HG03442 (cell line): Measurements from ENCODE around the gene ADARB1.
"Not testable (repeated sequence)": the region's sequence is repeated elsewhere in the genome, so short reads cannot be mapped to it uniquely, and the experiment has no call there.

ENCODE experiments used
- ATAC-seq: cut with Tn5 transposase; IDR thresholded peaks from one replicate; pipeline ENCODE4 v1.9.1; 2021; ENCODE audit warnings: mild to moderate bottlenecking, moderate library complexity; ENCODE audit not compliant: unreplicated experiment

The ADARB1 gene, protein sequence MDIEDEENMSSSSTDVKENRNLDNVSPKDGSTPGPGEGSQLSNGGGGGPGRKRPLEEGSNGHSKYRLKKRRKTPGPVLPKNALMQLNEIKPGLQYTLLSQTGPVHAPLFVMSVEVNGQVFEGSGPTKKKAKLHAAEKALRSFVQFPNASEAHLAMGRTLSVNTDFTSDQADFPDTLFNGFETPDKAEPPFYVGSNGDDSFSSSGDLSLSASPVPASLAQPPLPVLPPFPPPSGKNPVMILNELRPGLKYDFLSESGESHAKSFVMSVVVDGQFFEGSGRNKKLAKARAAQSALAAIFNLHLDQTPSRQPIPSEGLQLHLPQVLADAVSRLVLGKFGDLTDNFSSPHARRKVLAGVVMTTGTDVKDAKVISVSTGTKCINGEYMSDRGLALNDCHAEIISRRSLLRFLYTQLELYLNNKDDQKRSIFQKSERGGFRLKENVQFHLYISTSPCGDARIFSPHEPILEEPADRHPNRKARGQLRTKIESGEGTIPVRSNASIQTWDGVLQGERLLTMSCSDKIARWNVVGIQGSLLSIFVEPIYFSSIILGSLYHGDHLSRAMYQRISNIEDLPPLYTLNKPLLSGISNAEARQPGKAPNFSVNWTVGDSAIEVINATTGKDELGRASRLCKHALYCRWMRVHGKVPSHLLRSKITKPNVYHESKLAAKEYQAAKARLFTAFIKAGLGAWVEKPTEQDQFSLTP

DNA sequence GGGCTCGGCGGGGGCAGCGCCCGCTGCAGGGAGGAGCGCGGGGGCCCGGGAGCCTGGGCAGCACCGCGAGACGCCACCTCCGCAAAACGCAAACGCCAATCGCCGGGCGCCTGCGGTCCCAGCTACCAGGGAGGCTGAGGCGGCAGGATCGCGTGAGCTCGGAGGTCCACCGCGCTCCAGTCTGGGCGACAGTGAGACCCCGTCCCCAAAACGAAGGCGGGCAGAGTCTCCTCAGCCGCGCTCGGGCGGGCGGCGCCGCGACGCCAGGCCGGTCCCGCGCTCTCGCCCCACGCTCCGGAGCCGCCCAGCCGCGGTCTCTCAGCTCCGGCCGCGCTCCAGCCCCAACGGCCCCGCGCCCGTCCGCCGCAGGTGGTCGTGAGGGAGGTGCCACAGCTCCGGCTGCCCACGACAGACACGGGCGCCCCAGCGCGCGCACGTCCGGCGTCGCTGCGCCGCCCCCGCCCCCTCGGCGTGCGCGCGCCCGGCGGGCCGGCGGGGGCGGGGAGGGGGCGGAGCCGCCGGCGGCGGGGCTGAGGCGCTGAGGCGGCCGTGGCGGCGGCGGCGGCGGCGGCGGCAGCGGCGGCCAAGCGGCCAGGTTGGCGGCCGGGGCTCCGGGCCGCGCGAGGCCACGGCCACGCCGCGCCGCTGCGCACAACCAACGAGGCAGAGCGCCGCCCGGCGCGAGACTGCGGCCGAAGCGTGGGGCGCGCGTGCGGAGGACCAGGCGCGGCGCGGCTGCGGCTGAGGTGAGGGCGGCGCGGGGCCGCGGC lies at the start of gene ADARB1:
ADARB1 (plus strand) TSS at position 533 of the 770 bp plus-strand sequence. CDS start 97,077 bp downstream, outside the sequence.
- ATAC-seq: peak; percentile 56

DNA sequence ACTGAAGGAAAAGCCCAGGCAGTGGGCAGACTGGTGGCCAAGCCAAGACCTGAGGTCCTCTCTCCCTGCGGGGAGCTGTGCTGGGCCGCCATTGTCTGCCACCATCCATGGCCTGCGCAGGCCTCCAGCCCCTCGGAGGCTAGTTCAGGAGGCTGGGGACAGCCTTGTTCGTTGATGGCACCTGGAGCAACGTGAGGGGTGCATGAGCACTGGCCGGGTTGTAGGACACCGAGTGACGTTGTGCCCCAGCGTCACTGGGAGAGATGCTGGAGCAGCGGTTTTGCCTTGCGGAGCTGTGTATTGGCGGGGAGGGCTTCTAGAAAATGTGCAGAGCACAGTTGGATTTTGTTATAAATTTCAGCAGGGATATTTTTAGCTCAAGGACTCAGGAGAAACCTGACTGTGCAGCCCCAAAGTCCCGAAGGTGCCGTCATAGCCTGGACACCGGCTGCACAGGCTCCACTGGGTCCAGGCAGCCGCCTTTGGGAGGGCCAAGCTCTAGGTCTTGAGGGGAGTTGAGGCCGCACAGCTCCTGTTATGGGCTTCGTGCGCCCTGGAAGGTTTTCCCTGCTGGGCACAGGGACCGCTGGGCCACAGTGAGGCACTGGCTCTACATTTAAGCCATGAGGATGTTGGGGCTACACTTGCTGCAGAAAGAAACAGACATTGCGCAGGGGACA lies 48.2 kb upstream of the ADARB1 start:
- no peak for ATAC-seq

DNA sequence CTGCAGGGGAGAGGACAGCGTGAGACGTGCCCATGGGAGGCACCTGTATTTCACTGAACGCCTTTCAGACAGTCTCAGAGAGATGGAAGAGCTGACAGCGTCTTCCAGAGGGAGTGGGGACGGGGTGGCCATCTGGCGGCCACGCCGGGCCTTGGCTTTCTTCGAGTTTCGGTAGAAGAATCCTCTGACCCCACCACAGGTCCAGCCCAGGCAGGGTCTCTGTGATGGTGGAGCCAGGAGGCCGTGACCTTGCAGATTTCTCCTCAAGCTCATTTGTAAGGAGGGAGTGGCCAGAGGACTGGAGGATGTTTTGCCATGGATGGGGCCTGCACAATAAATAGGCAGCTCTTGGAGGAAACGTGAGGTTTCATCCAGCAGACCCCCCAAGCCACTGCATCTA lies 47.6 kb upstream of the ADARB1 start:
- no peak for ATAC-seq

DNA sequence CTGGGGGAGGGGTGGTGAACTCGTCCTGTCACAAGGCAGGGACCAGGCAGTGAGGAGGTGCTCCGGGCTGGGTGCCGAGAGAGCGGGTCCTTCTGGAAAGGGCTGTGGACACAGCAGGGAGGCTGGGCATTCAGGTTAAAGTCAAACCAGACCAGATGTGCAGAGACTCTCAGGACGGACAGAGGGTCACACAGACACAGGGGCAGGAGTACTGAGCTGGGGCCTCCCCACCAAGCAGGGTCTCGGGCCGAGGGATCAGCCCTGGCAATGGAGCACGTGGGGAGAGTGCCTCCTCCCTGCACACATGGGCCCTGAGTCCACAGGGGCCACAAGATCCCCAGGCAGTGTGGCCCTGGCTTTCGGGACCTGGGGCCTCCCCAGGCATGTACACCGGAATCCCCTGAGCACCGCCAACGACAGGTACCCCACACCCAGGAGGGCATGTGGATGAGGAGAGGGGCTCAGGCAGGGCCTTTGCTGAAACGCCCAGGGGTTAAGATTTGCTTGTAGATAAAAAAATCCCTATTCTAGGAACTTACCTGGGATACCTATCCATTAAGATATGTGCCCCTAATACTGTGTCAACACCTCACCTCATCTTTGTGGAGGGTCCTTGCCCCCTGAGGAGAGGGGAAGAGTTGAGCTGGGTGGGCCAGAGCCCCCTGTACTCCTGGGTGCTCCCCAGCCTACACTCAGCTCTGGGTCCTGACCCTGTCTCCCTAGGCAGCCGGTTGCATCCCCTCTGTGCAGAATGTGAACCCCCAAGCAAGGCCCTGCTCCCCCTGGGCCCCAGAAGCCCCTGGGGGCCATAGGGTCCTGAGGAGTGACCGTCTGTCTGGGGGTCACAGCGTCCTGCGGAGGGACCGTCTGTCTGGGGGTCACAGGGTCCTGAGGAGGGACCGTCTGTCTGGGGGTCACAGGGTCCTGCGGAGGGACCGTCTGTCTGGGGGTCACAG lies 46.9 kb upstream of the ADARB1 start:
- no peak for ATAC-seq

DNA sequence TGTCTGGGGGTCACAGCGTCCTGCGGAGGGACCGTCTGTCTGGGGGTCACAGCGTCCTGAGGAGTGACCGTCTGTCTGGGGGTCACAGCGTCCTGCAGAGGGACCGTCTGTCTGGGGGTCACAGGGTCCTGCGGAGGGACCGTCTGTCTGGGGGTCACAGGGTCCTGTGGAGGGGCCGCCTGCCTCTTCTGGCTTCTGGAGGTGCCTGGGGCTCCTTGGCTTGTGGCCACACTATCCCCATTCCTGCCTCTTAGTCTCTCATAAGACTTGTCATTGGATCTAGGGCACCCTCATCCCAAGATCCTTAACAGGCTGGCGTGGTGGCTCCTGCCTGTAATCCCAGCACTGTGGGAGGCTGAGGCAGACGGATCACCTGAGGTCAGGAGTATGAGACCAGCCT lies 45.7 kb upstream of the ADARB1 start:
- not testable (repeated sequence) for ATAC-seq

DNA sequence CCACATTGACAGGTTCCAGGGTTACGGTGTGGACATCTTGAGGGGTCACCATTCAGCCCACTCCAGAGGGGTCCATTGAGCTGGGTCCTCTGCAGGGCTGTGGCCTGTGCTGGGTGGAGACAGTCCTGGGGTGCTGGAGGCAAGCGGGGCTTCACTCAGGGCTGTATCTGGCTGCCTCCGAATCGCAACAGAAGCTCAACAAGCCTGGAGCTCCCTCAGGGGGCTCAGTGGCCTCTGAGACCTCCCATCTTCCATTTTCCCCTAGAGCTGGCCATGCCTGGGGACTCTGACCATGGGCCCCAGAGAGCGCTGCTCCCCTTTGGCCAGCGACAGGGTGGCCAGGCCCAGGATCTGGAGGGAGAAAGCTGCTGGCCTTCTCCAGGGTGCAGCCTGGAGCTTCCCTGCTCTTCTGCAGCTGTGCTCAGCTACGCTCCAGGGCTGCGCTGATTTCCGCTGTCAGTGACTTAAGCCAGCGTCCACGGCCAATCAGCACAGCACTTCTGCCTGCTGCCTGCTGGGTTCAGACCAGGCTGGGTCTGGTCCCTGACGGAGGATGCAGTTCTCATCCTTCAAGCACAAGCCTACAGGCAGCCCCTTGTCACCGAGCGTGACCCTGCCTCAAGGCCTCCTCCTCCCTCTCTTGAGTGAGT lies 45.0 kb upstream of the ADARB1 start:
- ATAC-seq: no peak

DNA sequence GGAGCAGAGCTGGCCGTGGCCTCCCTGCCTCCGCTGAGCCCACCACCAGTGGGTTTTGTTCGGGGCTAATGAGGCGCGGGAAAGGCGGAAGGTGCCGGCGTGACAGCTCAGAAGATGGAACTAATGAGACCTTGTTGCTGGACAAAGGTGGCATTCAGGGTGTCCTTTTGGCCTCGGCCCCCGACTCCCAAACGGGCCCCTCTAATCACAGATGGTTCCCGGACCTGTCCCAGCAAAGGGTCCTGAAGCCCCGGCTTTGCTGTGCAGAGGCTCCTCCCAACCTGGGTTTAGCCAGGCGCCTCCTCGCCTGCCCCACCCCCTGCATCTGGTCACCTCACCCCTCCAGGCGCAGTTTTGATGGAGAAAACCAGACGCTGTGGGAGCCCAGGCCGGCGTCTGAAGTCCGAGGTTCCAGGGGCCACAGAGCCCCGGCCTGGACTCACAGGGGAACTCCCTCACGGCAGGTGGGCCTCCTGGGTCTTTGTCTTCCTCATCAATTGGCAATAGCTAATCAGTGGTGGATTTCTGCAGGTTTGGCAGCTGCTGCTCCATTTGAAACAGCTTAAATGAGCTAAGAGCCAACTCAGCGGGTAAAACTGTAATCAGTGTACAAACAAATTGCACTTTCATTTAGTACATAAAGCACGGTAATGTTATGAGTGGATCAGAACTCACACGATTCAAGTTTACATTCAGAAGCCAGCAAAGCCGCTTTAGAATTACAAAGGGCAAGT lies 44.3 kb upstream of the ADARB1 start:
- no peak for ATAC-seq

DNA sequence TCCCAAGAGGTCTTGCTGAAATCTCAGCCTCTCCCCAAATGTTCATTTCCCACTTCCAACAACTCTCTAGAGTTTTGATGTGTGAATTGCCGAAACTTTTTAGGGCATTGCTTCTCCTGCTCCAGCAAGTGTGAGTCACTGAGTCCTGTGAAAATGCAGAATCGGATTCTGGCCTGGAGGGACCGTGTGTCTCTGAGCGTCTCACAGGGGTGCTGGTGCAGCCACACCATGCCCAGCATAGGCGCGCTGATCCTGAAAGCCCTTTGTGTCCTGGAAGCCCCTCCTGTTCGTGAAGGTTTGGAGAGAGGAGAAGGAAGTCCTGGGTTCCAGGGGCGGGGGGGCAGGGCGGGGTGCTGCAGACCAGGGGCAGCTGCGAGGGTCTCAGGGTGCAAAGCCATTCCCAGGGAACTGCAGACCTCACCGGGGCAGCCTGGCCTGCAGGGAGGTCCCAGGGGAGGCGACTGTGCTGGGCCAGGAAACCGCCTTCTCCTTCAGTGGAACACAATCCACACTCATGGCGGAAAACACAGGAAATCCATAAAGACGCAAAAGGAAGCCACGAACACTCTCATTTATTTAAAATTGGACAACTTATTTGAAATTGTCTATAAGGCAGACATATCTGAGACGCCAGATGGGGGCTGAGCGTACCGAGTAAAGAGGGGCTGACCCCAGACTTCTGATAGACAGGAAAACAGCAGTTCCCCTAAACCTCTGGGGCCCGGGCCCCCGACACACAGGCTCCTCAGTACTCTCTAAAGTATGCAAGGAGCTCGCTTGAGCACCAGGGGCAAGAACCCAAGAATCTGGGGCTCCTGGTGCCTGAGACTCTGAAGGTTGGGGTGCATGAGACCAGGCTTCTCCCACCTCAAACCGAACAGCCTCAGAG lies 43.5 kb upstream of the ADARB1 start:
- ATAC-seq: no peak

DNA sequence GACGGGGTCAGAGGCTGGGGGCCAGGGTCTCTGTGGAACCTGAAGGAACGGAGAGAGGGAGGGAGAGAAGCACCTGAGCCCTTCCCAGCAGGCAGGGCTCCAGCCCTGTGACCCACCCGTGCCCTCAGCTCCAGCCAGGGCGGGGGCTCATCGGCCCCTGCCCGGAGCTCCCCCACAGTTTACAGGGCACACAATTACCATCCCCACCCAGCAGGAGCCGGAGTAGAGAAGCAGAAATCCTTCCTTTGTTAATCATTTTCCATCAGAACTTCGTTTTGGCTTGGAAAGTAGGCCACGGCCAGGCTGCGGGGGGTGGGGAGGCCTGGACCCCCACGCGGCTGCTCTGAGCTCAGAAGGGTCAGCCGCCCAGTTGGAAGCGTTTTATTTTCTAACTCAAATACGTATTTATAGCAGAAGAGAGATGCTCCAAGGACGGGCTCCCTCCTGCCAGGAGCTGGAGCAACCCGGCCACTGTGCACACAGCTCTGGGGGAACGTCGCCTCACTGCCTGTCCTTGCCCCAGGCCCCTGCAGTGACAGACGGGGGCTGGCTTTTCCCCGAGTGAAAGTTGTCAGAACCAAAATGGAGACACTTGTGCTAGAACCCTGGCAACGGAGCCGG lies 42.7 kb upstream of the ADARB1 start:
- ATAC-seq: no peak

DNA sequence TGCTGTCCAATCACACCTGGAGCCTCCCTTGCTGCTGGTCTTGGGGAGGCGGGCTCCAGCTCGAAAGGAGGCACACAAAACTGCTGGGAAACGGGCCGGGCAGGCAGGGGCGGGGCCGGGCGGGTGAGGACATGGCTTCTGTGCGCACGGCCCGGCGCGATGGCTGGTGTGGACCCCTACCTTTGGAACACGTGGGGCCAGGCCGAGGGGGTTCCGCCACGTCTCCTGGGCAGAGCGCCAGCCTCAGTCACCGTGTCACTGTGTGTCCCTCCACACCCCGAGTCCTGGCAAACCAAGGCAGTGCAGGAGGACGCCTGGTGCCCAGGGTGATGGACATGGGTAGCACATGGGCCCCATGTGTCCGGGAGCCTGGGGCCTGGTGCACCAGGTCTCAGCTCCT lies 42.0 kb upstream of the ADARB1 start:
- no peak for ATAC-seq

DNA sequence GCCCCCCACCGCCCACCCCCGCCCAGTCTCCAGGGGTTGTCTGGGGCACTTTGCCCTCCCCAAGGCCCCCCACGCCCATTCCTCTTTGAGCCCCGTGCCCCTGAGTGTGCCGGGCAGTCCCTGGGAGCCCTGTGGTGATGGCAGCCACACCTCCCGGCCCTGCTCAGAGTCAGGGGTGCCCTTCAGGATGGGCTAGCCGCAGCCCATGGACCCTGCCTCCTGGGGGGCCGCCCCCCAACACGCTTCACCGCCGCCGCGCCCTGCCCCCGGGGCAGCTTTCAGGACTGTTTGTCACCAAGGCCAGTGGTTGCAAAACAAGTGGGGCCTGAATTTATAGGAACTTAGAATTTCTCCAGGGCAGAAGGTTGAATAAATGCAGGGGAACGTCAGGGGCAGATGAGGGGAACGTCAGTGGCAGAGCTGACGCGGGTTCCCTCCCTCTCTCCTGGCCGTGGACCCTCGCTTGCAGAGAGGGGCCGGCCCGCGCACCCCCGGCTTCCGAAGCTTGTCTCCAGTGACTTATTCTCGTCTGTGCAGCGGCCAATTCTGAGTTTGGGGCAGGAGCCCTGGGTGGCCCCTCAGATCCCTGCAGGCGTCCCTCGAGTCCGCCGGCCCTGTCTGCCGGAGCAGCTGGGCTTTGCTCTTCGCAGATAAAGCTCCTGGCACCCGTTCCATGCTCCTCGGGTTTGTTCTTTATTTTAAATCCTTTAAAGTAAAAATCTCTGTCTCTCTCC lies 41.2 kb upstream of the ADARB1 start:
- ATAC-seq: no peak

DNA sequence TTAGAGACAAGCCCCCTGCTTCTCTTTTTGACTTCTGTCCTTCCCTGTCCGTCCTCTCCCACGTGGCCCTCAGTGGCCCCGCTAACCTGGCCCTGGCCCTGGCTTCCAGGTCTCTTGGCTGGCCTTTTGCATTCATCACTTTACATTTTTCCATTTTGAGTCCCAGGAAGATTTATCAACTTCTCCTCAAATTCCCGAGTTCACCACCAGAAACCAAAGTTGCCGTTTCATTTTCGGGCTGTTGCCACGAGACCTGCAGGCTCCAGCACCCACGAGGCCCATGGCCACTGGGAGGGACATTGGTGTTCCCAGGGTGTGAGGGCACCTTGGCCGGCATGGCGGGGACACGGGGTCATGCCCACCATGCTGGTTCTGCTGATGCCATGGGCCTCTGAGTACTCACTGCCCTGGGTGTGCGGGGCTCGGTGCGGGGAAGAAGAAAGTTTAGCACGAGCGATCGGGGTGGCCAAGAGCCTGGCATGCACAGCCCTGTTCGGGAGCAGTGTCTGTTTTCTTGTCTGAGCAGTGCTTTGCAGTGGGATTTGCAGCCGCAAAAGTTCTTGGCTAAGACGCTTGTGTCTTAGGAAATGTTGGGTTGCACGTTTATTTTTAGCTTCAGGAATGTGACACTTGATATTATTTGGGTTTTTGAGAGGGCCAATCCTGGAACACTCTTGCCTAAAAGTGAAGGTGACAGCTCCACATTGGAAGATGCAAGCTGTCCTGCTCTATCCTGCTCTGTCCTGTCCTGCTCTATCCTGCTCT lies 40.4 kb upstream of the ADARB1 start:
- no peak for ATAC-seq

DNA sequence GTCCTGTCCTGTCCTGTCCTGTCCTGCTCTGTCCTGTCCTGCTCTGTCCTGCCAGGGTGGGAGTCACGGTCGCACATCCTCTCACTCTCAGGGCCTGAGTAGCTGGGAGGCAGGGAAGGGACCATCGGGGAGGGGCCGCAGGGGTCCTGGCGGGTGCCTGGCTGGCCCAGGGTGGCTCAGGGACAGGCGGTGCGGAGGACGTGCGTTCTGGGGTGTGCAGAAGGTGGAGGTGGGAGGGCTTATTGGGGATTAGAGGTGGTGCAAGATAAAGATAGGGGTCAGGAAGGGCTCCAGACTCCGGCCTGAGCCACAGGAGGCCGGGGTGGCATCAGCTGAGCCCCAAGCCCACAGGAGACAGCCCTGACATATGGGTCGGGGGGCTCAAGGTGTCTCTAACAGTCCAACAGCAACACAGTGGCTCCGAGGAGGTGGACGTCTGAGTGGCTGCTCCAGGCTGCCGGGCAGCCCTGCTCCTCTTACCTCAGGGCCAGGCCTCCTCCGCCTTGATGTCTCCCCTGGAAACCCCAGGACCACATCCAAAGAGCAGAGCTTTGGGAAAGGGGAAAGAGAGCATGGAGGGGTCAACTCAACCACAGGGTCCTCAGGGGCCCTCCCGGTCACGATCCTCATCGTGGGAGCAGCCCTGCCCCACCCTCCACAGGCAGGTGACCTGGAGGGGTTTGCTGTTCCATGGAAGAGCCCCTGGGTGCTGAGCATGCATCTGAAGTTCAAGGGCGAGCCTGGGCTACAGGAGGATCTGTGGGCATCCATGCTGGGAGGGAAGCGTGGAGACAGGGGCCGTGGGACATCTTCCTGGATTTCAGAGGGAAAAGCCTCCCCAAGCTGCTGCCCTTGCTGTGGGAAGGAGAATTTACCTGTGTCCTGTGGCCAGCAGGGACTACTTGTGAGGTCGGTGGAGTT lies 39.6 kb upstream of the ADARB1 start:
- no peak for ATAC-seq

DNA sequence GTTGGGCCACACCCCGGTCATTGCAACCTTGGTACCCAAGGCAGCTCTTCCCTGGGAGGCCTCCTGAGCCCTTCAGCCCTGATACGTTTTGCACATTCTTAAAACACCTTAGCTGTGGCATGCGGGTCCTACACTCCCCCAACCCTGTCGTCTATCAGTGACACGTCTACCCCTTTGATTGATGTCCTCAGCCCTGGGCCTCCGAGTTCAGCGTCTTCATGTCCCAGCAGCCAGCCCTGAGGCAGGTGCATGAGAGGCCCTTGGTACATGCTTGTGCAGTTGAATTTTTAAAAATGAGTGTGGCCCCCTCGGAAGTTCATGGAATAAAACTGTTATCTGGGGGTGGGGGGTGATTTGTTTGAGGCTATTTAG lies 38.9 kb upstream of the ADARB1 start:
- ATAC-seq: no peak

DNA sequence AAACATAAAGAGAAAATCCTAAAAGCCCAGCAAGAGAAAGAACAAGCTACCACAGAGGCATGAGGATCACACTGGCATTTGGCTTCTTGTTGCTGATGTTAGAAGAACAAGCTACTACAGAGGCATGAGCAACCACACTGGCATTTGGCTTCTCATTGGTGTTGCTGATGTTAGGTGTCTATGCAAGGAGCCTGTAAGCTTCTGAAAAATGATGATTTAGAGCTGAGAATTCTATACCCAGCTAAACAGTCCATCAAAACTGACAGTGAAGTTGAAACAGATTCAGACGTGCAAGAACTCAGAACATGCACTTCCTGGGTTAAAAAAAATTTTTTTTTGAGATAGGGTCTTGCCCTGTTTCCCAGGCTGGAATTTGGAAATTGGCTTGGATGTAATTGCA lies 37.8 kb upstream of the ADARB1 start:
- ATAC-seq: no peak
